GM21447 (cell line): ENCODE data around the gene CUL3.

ENCODE experiments used
- ATAC-seq: cut with Tn5 transposase; IDR thresholded peaks from one replicate; pipeline ENCODE4 v1.9.1; 2021; ENCODE audit not compliant: unreplicated experiment

The CUL3 gene

GRCh38 chr2:224432003-224432579 lies 153.1 kb downstream of the CUL3 start:
- ATAC-seq: no peak

- no peak for ATAC-seq
These were observed 155.7 kb downstream of the CUL3 start for GRCh38 chr2:224429441-224429810.

GRCh38 chr2:224428787-224429440 lies 156.2 kb downstream of the CUL3 start:
- ATAC-seq: no peak

GRCh38 chr2:224427471-224427870 lies 157.7 kb downstream of the CUL3 start:
- no peak for ATAC-seq

- ATAC-seq: no peak
These were observed 158.5 kb downstream of the CUL3 start for GRCh38 chr2:224426656-224427055.

- ATAC-seq: no peak
These were observed 164.1 kb downstream of the CUL3 start for GRCh38 chr2:224421065-224421464.
